C4-2B (cell line): ENCODE measurements around the gene APCS.

ENCODE experiments used
- CTCF ChIP-seq: fragments of 450-650 bp; conservative IDR thresholded peaks from 2 replicates; pipeline ENCODE4 v1.5.1; 2017; ENCODE audit warnings: mild to moderate bottlenecking
- ZFX ChIP-seq: fragments of 450-650 bp; IDR thresholded peaks from 2 replicates; pipeline ENCODE4 v1.6.1; 2017

DNA sequence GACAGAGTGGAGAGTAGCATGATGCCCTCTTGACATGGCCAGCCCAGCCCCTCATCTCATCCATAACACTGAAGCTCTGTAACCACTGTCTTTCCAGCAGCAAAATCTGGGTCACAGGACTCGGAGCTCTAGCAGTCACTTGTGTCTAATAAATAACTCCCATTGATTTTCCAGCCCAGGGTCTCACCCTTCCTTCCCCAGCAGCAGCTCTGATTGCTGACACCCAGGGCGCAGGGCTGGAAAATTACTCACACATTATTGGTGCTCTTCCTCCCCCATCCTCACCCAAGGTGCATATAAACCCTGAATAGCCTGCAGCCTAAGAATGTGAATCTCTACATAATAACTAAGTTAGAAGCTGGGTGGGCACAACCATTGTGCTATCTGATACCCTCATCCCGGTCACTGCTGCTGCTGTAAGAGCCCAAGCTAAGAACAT lies 30.7 kb upstream of the APCS start:
- no peak for TF ChIP-seq CTCF
- TF ChIP-seq ZFX, result no peak
